ENCODE measurements around the gene CUX1.
"Not testable (repeated sequence)": the region's sequence is repeated elsewhere in the genome, so short reads cannot be mapped to it uniquely, and the experiment has no call there.

The CUX1 gene, protein sequence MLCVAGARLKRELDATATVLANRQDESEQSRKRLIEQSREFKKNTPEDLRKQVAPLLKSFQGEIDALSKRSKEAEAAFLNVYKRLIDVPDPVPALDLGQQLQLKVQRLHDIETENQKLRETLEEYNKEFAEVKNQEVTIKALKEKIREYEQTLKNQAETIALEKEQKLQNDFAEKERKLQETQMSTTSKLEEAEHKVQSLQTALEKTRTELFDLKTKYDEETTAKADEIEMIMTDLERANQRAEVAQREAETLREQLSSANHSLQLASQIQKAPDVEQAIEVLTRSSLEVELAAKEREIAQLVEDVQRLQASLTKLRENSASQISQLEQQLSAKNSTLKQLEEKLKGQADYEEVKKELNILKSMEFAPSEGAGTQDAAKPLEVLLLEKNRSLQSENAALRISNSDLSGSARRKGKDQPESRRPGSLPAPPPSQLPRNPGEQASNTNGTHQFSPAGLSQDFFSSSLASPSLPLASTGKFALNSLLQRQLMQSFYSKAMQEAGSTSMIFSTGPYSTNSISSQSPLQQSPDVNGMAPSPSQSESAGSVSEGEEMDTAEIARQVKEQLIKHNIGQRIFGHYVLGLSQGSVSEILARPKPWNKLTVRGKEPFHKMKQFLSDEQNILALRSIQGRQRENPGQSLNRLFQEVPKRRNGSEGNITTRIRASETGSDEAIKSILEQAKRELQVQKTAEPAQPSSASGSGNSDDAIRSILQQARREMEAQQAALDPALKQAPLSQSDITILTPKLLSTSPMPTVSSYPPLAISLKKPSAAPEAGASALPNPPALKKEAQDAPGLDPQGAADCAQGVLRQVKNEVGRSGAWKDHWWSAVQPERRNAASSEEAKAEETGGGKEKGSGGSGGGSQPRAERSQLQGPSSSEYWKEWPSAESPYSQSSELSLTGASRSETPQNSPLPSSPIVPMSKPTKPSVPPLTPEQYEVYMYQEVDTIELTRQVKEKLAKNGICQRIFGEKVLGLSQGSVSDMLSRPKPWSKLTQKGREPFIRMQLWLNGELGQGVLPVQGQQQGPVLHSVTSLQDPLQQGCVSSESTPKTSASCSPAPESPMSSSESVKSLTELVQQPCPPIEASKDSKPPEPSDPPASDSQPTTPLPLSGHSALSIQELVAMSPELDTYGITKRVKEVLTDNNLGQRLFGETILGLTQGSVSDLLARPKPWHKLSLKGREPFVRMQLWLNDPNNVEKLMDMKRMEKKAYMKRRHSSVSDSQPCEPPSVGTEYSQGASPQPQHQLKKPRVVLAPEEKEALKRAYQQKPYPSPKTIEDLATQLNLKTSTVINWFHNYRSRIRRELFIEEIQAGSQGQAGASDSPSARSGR (N-terminal part only)

DNA sequence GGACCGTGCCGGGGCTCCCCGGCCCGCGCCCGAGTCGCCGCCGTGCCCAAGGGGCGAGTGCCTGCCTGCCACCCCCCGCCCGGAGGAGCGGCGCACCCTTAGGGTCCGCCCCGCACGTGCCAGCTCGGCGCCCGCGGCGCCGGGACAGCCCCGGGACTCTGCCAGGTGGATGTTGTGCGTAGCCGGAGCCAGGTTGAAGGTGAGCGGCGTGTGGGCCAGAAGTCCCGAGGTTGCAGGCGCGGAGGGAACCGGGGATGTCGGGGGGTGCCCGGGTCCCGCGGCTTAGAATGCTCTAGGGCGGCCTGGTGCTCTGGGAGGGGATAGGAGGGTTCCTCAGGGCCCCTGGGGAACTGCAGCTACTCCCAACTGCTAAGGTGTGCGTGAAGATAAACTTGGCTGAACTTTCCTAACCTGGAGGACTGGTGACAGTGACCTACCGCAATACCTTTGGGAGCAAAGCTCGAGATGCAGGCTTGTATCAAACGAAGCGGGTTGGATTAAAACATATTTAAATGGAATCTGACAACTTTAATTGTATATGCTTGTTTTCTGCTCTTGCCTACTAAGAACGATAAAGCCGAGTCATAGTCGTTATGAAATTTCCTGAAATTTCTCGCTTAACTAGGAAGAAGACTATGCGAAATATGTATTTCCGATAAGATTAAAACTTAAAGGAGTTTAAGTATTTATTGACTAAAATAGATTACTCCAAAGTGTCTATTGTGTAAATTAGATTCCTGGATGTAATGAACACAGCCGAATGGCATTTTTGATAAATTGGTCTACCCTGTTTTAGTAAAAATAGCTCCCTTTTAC lies at the start of gene CUX1:
TSS of gene CUX1 (plus strand) at position 156 of the 816 bp plus-strand sequence. CDS start at position 170, 14 bp downstream.
- DNase-seq = peak in 1 of 4 experiments; percentile 9

DNA sequence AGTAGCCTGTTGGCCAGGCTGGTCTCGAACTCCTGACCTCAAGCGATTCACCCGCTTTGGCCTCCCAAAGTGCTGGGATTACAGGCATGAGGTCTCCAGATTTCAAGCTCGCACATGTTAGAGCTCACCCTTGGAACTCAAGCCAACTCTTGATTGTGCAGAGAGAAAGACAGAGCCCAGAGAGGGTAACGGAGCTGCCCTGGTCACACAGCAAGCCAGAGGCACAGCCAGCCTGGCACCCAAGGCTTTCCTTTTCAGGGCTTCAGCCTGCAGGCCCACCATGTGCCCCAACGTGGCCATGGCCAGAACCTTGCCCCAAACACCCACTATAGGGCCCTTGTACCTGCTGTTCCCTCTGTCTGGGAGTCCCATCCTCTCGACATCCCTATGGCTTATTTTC lies 49.1 kb upstream of the CUX1 start:
- no peak for DNase-seq

DNA sequence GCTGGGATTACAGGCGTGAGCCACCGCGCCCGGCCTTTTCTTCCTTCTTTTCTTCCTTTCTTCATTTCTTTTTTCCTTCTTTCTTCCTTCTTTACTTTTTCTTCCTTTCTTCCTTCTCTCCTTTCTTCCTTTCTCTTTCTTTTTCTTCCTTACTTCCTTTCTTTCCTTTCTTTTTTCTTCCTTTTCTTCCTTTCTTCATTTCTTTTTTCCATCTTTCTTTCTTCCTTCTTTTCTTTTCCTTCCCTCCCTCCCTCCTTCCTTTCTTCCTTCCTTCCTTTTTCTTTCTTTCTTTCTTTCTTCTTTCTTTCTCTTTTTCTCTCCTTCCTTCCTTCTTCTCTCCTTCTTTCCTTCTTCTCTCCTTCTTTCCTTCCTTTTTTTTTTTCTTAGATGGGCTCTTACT lies 47.0 kb upstream of the CUX1 start:
- no peak for DNase-seq

DNA sequence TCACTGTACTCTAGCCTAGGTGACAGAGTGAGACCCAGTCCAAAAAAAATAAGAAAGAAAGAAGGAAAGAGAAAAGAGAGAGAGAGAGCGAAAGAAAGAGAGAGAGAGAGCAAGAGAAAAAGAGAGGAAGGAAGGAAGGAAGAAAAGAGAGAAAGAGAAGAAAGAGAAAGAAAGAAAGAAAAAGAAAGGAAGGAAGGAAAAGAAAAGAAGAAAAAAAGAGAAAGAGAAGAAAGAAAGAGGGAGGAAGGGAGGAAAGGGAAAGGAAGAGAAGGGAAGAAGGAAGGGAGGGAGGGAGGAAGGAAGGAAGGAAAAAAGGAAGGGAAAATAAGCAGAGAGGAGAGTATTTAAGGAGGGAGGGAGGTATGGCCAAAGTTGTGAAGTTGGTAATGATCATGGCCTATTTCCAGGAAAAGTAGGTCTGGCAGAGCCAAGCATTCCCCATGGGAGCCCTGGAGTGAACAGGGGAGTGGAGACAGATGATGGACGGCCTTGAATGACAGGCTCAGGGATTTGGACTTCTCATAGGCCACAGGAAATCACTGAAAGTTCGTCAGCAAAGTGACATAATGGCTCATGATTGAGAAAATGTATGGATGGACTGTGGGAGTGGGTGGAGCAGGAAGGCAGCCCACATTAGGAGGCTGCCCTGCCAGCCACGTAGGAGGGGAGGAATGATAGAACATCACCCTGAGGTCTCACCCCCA lies 44.8 kb upstream of the CUX1 start:
- no peak for DNase-seq

DNA sequence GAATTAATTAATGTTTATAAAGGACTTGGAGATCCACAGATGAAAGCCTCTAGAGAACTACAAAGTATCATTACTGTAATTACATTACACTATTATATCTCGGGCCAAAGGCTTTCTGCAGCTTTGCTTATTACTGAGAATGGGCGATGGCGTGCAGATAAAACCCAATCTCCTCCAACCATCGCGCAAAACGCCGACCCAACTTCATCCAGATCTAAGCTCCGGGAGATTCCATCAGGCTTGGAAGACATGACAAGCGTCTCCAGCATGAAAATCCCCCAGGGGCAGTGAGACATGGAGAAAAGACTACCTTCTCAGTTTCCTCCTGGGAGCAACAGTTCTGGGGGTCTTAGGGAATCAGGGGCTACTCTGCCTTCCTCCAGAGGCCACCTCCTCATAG lies 42.2 kb upstream of the CUX1 start:
- no peak for DNase-seq

DNA sequence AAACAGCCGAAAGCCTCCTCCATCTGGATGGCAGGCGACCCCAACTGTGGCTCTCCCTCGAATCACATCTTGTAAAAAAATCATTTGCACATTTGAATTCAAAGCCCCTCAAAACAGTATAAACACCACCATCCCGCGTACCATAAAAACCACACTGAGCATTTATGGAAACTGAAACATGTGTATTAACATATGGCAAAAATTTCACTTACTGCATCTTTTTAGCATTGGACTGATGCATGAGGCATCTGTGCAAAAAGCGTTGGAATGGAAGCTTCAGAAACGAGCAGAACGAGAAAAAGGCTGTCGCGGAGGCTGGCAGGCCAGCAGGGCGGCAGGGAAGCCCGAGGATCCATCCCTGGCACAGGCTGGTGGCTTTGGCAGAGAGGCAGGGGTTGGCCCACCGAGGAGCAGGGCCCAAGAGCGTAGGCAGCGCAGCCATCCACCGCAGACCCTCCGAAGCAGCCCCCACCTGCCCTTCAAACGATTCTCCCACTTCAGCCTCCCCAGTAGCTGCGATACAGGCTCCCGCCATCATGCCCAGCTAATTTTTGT lies 39.3 kb upstream of the CUX1 start:
- no peak for DNase-seq

DNA sequence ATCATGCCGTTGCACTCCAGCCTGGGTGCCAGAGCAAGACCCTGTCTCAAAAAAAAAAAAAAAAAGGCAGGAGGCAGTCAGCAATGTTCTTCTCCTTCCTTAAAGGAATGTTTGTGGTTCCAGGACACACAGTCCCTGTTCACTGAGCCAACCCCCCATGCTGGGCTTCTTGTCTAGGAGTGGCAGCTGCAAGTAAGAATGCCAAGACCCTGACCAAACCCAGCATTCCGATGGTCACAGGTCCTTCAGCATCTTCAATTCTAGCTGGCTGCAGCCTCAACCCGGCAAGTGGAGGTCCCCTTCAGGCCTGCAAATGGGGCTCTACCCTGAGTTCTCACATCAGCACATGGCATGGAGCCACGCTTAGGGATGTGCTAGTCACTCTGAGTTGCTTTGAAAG lies 38.2 kb upstream of the CUX1 start:
- no peak for DNase-seq

DNA sequence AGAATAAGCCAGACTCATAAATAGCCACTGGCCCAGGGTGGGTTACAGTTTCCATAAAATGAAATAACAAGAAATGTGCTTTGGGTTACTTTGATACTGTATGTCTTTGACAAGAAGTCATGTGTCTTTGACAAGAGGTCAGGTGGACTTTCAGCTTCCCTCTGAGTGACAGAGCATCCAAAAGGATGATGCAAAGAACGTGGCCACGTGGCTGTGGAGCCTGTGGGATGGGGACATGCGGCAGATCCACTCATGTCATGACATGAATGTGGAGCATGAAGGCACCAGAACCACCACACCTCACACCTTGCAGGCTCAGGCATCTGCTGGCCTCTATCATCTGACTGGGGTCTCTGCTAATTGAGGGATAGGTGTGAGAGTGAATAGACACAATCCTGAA lies 37.1 kb upstream of the CUX1 start:
- no peak for DNase-seq

DNA sequence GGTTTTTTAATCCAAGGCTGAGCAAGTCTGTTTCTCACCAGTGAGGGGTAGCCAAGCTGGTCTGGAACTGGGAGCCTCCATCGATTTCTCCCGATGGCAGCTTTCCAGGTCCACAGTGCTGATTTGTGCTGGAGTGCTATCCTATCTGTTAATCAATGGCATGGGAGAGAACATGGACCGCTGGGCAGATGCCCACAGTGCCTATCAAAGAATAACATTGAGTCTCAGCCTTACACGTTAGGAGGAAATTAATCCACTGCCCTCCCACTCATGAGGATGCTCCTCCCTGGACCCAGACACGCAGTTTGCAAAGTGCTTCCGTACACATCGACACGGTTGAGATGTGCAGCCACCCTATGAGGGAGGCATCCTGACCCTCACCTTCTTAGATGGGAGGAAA lies 36.0 kb upstream of the CUX1 start:
- no peak for DNase-seq

DNA sequence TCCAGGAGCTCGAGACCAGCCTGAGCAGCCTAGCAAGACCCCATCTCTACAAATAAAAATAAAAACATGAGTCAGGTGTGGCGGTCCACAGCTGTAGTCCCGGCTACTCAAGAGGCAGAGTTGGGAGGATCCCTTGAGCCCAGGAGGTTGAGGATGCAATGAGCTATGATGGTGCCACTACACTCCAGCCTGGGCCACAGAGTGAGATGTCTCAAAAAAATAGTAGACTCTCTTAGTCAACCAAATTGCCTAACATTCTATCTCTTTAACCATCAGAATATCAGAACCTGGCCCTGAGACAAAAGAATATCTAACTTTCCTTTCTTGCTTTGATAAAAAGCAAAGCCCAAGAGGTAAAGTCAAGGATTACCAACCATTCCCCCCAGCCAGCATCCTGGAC lies 35.0 kb upstream of the CUX1 start:
- DNase-seq = no peak

DNA sequence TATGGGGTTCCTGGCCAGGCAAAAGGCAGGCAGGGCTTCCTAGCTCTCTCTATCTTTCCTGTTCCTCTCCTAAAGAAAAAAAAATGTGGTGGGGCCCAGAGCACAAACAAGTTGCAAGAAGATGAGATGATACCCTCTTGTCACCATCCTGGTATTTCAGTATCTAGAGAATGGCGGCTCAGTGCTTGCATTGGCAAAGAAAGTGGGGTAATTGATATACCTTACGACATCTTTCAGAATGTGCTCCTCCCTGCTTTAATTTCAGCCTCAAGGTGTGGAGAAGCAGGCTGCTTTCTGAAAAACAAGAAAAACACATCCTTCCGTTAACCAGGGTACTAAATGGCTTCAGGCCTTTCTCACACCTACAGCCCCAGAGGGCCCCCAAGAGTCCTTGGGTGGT lies 34.5 kb upstream of the CUX1 start:
- DNase-seq = no peak

DNA sequence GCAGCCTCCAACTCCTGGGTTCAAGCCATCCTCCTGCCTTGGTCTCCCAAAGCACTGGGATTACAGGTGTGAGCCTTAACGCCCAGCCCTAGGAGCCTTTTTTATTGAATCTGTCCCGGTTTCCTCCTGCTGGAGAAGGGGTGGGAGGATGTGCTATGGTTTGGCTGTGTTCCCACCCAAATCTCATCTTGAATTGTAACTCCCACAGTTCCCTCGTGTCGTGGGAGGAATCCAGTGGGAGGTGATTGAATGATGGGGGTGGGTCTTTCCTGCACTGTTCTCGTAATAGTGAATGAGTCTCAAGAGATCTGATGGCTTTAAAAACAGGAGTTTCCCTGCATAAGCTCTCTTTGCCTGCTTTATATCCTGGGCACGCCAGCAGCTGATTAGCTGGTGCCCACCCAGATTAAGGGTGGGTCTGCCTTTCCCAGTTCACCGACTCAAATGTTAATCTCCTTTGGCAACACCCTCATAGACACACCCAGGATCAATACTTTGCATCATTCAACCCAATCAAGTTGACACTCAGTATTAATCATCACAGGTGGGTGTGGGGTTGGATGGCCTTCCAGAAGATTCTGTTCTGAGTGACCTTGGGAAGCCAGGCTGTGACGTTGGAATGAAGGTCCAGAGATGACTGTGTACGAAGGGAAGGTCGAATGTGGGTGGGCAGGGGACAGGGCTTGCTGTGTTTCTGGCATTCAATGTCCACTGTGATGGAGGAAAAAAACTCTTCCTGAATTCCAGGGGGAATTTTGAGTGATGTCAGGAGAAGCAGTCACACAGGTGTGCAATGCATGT lies 33.8 kb upstream of the CUX1 start:
- DNase-seq = no peak

DNA sequence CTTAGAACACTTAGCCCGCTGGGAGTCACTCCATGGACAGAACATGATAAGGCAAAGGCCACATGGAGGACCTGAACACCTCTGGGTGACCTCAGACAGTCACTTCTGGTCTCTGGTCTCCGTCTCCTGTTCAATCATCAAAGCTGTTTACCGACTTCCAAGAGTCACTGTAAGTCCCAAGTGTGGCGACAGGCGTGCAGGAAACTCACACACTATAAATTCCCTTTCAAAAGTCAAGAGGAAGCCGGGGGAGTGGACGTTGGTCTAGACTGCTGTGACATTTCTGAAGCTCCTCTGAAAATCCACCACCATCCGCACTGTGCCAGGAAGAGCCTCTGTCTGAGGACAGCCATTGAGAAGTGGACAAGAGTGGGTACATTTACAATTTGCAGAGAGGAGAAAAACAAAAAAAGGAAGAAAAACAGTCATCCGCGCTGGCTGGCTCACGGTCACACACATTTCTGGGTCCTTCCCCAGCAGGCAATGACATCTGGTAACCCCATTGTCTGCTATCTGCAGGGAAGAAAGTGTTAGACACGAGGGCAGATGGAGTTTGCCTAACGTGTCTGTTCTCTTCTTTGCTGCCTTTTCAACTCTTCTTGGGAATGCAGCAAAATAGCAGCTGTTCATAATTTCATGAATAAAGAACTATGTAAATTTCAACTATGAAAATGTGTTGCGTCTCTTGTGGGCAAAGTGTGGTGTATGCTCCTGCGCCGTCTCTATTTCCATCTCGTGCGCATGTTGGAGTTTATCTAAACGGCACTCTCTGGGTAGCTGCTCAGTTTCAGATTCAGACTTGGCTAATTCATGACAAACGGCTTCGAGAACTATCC lies 32.9 kb upstream of the CUX1 start:
- no peak for DNase-seq

DNA sequence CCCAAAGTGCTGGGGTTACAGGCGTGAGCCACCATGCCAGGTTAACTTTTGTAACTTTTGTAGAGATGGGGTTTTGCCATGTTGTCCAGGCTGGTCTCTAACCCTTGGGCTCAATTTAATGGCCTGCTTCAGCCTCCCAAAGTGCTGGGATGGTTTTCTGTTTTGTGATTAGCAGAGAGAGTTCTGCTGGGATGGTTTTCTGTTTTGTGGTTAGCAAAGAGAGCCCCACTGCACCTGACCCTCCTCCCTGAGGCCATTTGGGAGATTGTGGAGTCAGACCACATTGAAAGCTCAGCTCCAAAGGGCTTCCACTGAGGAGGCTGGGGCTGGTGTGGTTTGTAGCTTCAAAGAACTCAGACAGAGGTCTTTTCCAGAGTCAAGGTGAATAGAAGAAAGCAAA lies 29.6 kb upstream of the CUX1 start:
- no peak for DNase-seq

DNA sequence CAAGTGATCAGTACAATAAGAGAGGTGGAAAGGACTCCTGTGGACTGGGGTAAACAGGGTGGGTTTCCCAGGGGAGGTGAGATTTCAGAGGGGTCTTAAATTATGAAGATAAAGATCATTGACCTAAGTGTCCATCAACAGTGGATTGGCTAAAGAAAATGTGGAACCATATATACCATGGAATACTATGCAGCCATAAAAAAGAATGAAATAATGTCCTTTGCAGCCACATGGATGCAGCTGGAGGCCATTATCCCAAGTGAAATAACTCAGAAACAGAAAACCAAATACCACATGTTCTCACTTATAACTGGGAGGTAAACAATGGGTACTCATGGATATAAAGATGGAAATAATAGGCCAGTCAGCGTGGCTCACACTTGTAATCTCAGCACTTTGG lies 28.9 kb upstream of the CUX1 start:
- no peak for DNase-seq

DNA sequence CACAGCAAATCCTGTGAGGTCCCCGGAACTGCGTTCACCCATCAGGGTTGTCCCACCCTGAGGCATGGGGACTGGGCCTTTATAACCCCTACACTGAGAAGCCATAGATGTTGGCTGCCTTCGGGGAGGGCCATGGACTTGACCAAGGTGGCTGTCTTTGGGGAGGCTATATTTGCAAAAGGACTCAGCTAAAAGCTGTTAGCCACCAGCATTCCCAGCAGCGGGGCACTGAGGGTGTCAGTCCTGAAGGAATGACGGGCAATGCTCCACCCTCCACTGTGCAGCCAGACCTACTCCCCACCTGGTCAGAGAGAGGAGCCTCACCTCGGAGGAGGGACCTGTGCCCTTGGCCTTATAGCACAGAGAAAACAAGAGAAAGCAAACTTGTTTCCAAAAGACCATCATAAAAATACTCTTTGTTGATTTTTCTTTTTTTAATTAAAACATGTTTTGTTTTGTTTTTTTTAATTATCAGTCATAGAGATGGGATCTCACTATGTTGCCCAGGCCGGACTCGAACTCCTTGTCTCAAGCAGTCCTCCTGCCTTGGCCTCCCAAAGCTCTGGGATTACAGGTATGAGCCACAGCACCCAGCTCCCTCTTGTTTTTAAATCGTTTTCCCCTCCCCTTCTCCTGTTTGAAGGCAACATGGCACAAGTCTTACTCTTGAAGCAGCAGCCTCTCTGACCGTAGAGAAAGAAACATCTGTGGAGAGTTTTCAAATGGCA lies 26.7 kb upstream of the CUX1 start:
- no peak for DNase-seq

DNA sequence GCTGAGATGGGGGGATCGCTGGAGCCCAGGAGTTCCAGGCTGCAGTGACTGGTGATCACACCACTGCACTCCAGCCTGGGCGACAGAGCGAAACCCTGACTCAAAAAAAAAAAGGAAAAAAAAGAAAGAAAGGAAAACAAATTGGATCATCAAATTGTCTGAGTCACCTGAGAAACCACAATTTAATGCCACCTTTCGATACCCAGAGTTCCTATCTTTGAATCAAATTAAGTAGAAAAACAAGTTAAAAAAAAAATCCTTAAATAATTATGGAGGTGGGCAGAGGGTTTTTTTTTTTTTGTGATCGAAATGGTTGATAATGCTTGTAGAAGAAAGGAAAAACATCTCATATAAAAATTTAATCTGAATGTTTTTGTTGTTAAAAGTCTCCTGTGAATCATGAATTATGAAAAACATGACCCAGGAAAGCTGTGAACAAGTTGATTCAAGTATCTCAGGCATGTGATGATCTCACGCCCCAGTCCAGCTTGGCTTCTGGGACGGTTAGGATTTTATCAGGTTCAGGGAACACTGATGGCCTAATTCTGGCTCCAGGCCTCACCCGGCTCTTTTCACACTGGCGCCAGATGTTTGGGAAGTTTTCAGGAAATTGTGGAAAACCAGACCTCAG lies 25.3 kb upstream of the CUX1 start:
- no peak for DNase-seq

DNA sequence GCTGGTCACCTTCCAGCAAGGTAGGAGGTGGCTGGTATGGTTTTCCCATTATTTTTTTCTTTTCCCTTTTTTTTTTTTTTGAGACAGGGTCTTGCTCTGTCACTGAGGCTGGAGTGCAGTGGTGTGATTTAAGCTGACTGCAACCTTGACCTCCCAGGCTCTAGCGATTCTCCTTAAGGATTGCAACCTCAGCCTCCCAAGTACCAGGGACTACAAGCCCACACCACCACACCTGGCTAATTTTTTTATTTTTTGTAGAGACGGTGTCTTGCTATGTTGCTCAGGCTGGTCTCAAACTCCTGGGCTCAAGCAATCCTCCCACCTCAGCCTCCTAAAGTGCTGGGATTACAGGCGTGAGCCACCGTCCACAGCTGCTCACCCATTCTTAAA lies 24.7 kb upstream of the CUX1 start:
- not testable (repeated sequence) for DNase-seq
